Cardiac fibroblast (primary cell): Measurements from ENCODE around the gene IGFN1.
"Not testable (repeated sequence)": the region's sequence is repeated elsewhere in the genome, so short reads cannot be mapped to it uniquely, and the experiment has no call there.

Experiments used
- DNase-seq, 2 donors: peaks; one replicate each; pipeline versions ENCODE4 v3.0.0 to v3.0.0-alpha.2; 2010; ENCODE audit warnings: low read depth in 2 of 2
- H3K4me3 ChIP-seq, 2 donors: replicated peaks in 1 of 2; 1 replicate in 1 of 2; 2 replicates in 1 of 2; pipeline ENCODE4 v1.5.1; 2011; ENCODE audit warnings: low read depth in 2 of 2, low read length in 2 of 2, mild to moderate bottlenecking in 2 of 2, moderate library complexity in 1 of 2
- TF ChIP-seq, protein P1 (sequence below): IDR thresholded peaks from one replicate; pipeline ENCODE4 v1.5.1; 2011; ENCODE audit warnings: low read depth, mild to moderate bottlenecking, low read length, inconsistent platforms

The IGFN1 gene

DNA sequence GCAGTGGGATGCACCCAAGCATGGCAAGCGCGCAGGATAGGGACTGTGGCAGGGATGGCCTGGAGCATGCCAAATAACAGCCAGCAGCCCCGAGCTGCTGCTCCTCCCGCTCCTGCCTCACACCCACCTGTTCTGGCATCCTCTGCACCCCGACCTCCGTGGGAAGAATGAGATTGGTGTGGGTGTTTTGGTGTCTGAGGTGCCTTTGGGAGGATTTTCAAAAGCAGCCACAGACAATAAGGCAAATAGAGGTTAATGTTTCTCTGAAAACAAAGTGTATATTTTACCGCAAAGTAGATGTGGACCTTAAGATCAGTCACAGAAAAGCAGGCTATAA lies 35.5 kb downstream of the IGFN1 start:
- no peak for DNase-seq
- H3K4me3 ChIP-seq, result no peak overlapping the region
- TF ChIP-seq, protein P1, sequence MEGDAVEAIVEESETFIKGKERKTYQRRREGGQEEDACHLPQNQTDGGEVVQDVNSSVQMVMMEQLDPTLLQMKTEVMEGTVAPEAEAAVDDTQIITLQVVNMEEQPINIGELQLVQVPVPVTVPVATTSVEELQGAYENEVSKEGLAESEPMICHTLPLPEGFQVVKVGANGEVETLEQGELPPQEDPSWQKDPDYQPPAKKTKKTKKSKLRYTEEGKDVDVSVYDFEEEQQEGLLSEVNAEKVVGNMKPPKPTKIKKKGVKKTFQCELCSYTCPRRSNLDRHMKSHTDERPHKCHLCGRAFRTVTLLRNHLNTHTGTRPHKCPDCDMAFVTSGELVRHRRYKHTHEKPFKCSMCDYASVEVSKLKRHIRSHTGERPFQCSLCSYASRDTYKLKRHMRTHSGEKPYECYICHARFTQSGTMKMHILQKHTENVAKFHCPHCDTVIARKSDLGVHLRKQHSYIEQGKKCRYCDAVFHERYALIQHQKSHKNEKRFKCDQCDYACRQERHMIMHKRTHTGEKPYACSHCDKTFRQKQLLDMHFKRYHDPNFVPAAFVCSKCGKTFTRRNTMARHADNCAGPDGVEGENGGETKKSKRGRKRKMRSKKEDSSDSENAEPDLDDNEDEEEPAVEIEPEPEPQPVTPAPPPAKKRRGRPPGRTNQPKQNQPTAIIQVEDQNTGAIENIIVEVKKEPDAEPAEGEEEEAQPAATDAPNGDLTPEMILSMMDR, result no peak

- DNase-seq, result no peak
- TF ChIP-seq, protein P1, result no peak
- no peak overlapping the region for H3K4me3 ChIP-seq
These were observed 36.4 kb downstream of the IGFN1 start for GRCh38 chr1:201226859-201227488.

DNA sequence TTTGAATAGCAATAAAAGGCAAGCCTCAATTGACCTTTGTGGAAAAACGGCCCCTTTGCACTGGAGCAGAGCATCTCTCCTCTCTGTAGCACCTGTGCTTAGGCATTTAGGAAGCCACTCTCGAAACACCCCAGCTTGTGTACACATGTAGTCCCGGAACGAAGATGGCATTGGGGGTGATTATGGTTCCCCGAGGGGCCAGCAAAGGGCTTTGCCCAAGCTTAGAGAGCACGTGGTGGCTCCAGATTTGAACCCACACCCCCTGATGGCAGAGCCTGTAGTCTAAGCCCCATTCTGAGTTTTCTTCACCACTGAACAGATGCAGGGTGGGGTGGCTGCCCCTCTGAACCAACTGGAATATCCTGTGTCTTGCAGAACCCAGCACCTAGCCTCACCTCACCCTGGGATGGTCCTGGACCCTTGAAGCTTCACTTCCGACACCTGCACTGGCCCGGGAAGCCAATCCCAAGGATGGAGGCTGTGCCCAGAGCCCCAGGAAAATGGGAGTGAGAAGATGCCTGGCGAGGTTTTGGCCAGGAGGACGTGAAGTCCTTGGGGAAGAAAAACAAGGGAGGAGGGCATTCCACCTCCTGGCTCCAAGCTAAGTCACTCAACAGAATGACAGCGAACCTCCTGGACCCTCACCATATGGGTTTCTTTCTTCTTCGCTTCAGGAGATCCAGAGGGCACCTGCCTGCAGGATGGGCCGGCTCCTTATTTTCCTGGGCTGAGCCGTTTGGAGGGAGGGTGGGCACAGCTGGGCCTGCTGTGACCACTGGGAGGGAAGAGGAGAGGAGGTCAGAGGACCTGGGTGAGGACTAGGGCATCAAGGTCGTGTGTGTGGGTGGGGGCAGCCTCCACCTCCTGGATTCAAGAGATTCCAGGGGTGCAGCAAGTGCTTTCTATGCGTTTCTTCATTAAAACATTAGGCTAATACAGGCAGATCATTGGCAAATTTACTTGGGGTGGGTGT lies 37.7 kb downstream of the IGFN1 start:
- TF ChIP-seq, protein P1, result no peak
- DNase-seq, result no peak
- H3K4me3 ChIP-seq, result no peak overlapping the region

DNA sequence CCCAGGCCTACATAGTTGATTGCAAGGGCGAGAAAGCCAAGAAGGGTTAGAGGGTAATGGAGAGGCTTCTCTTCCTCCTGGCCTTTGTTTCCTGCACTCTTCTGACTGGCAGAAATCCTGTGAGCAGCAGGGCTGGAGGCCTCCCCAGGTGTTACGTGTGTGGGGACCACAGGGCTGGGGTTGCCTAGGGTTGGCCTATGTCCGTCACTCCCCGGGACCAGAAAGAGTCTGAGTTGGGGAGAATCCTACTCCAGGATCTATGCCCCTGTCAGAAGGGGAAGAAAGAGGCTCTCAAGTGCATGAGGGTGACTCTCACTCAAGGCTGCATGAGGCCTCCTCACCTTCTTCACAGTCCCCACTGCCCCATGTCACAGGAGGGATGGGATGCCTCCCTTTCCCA lies 38.5 kb downstream of the IGFN1 start:
- no peak for DNase-seq
- TF ChIP-seq, protein P1, result no peak
- no peak overlapping the region for H3K4me3 ChIP-seq

- peak; percentile 18 to 57 for DNase-seq
- TF ChIP-seq, protein P1, result no peak
- H3K4me3 ChIP-seq, result no peak overlapping the region
These were observed 39.4 kb downstream of the IGFN1 start for GRCh38 chr1:201229771-201230635.

DNA sequence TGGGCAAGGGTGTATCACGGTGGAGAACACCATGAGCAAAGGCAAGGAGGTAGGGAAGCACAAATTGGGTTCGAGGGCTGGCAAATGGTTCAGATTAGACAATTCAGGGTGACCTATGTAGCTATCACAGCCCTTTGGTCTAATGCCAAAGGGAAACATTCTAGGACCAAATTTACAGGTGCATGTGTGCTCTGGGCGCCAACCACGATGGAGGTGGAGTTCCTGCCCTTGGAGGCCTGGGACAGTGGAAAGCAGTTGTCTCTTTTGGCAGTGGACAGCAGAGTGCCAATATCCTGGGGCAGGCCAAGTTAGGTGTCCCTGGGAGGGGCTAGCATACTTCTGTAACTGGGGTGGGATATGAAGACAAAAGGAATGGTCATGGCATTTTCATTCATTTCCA lies 40.1 kb downstream of the IGFN1 start:
- TF ChIP-seq, protein P1, result no peak
- DNase-seq, result no peak
- no peak overlapping the region for H3K4me3 ChIP-seq

GRCh38 chr1:201239646-201240045 lies 49.0 kb downstream of the IGFN1 start:
- not testable (repeated sequence) for H3K4me3 ChIP-seq, DNase-seq
